Measurements from ENCODE around the gene HELLS. TPM values are rescaled to one million over a fixed set of nuclear protein-coding genes. Genes with fewer than 3 reads are reported as not detected.

HELLS gene
- total RNA-seq, 4 donors from 2014 or later = 6.0 to 9.5 (median 7.4) TPM

GRCh38 chr10:94602729-94603515 is 57.3 kb downstream of the HELLS start:
- H3K4me3 ChIP-seq (ENCODE audit: low read depth, poor library complexity, severe bottlenecking) = no peak overlapping the region
- no peak for DNase-seq (ENCODE audit: low spot score in 2 of 2)
- TF ChIP-seq CTCF (IDR thresholded peaks at IDR 0.05) (no peak), POLR2A (IDR thresholded peaks at IDR 0.05) (no peak)
- intact Hi-C loops (cut with DNase I; ENCODE audit: low total_unique reads) = no loop called here
- 93 to 94% methylated on average over 8 of the region's 8 CpGs for WGBS, 2 donors

- no peak for TF ChIP-seq CTCF (IDR thresholded peaks at IDR 0.05)
- TF ChIP-seq POLR2A (IDR thresholded peaks at IDR 0.05) = no peak
- H3K4me3 ChIP-seq (ENCODE audit: low read depth, poor library complexity, severe bottlenecking) = no peak overlapping the region
- no peak for DNase-seq (ENCODE audit: low spot score in 2 of 2)
- intact Hi-C loops (cut with DNase I; ENCODE audit: low total_unique reads) = no loop called here
- 86 to 88% methylated on average over 1 of the region's 1 CpG for WGBS, 2 donors
Observed at GRCh38 chr10:94607111-94607510, 61.5 kb downstream of the HELLS start.

- intact Hi-C loops (cut with DNase I; ENCODE audit: low total_unique reads) = no loop called here
- WGBS, 2 donors = 50 to 62% methylated on average over 4 of the region's 4 CpGs
- no peak for TF ChIP-seq POLR2A (IDR thresholded peaks at IDR 0.05)
- TF ChIP-seq CTCF (IDR thresholded peaks at IDR 0.05) = no peak
- no peak overlapping the region for H3K4me3 ChIP-seq (ENCODE audit: low read depth, poor library complexity, severe bottlenecking)
- DNase-seq (ENCODE audit: low spot score in 2 of 2) = no peak
Observed at GRCh38 chr10:94608559-94608958, 63.0 kb downstream of the HELLS start.

- H3K4me3 ChIP-seq (ENCODE audit: low read depth, poor library complexity, severe bottlenecking) = no peak overlapping the region
- DNase-seq (ENCODE audit: low spot score in 2 of 2) = no peak
- WGBS, 2 donors = 88 to 90% methylated on average over 2 of the region's 2 CpGs
- TF ChIP-seq POLR2A (IDR thresholded peaks at IDR 0.05) (no peak), CTCF (IDR thresholded peaks at IDR 0.05) (no peak)
- intact Hi-C loops (cut with DNase I; ENCODE audit: low total_unique reads) = no loop called here
Observed at GRCh38 chr10:94614558-94614957, 69.0 kb downstream of the HELLS start.

- WGBS, 2 donors = 37 to 42% methylated on average over 5 of the region's 5 CpGs
- H3K4me3 ChIP-seq (ENCODE audit: low read depth, poor library complexity, severe bottlenecking) = no peak overlapping the region
- DNase-seq (ENCODE audit: low spot score in 2 of 2) = no peak
- TF ChIP-seq POLR2A (IDR thresholded peaks at IDR 0.05) (no peak), CTCF (IDR thresholded peaks at IDR 0.05) (no peak)
- intact Hi-C loops (cut with DNase I; ENCODE audit: low total_unique reads) = no loop called here
Observed at GRCh38 chr10:94617389-94617944, 71.9 kb downstream of the HELLS start.
